PC-9 (cell line): ENCODE measurements around the gene ADAM19. TPM values are rescaled to one million over a fixed set of nuclear protein-coding genes. Genes with fewer than 3 reads are reported as not detected.

Source experiments
- BruUV-seq: library from RNA; stranded (reverse); fragments of 400-500 nt; replicated peaks from 2 replicates; lab custom pipeline; 2021; lab: Mats Ljungman, UMichigan
- CTCF ChIA-PET: fragments of 300-600 bp; sonication (Branson Sonifier 250); formaldehyde crosslinking; loops from one replicate; lab custom pipeline; 2022; ENCODE audit warnings: antibody characterized with exemption; lab: Charles Lee
- POLR2A ChIA-PET: fragments of 300-600 bp; sonication (Branson Sonifier 250); formaldehyde crosslinking; loops from one replicate; lab custom pipeline; 2022; ENCODE audit warnings: antibody characterized with exemption; ENCODE audit not compliant: unreplicated experiment; lab: Charles Lee
- DNase-seq, 2 experiments: peaks; one replicate each; pipeline versions ENCODE4 v3.0.0 to v3.0.0-alpha.2; 2015 to 2022; ENCODE audit warnings: mixed read lengths in 1 of 2
- H2AFZ ChIP-seq: fragments of 200-600 bp; sonication (generic); 2 replicates; pipeline ENCODE4 v1.8.1; 2017; ENCODE audit warnings: antibody characterized with exemption
- H3F3A ChIP-seq: fragments of 200-600 bp; sonication (generic); 2 replicates; pipeline ENCODE4 v1.8.1; 2017; ENCODE audit warnings: antibody characterized with exemption, mild to moderate bottlenecking, low read depth; ENCODE audit not compliant: insufficient read depth
- H3K27ac ChIP-seq: fragments of 200-600 bp; sonication (generic); 2 replicates; pipeline ENCODE4 v1.6.1; 2016; ENCODE audit warnings: mixed run types
- H3K27me3 ChIP-seq: fragments of 200-600 bp; sonication (generic); 2 replicates; pipeline ENCODE4 v1.6.1; 2016; ENCODE audit warnings: low read depth, mixed run types; ENCODE audit not compliant: insufficient read depth
- H3K36me3 ChIP-seq: fragments of 200-600 bp; sonication (generic); 2 replicates; pipeline ENCODE4 v1.6.1; 2016; ENCODE audit warnings: low read depth, mixed run types
- H3K4me1 ChIP-seq: fragments of 200-600 bp; sonication (generic); replicated peaks from 2 replicates; pipeline ENCODE4 v1.6.1; 2016; ENCODE audit warnings: mixed run types; ENCODE audit not compliant: insufficient read depth
- H3K4me2 ChIP-seq: fragments of 200-600 bp; sonication (generic); 2 replicates; pipeline ENCODE4 v1.6.1; 2017; ENCODE audit warnings: mixed run types
- H3K4me3 ChIP-seq: fragments of 200-600 bp; sonication (generic); 2 replicates; pipeline ENCODE4 v1.6.1; 2016; ENCODE audit warnings: mixed run types
- H3K79me2 ChIP-seq: fragments of 200-600 bp; sonication (generic); 2 replicates; pipeline ENCODE4 v1.6.1; 2017; ENCODE audit warnings: low read depth, mixed run types
- H3K9me2 ChIP-seq: fragments of 200-600 bp; sonication (generic); 2 replicates; pipeline ENCODE4 v1.8.1; 2017; ENCODE audit warnings: mild to moderate bottlenecking; ENCODE audit not compliant: insufficient read depth
- H3K9me3 ChIP-seq: fragments of 200-600 bp; sonication (generic); 2 replicates; pipeline ENCODE4 v1.8.1; 2016; ENCODE audit warnings: low read depth; ENCODE audit not compliant: insufficient read depth
- H4K20me1 ChIP-seq: fragments of 200-600 bp; sonication (generic); 2 replicates; pipeline ENCODE4 v1.8.1; 2017; ENCODE audit not compliant: insufficient read depth
- EZH2 ChIP-seq: fragments of 200-600 bp; sonication (generic); IDR thresholded peaks from 2 replicates; pipeline ENCODE4 v1.8.0; 2017; ENCODE audit warnings: antibody characterized with exemption, low read depth
- intact Hi-C: fragments of 100-400 bp; cut with micrococcal nuclease; formaldehyde crosslinking; loops from one replicate; pipeline ENCODE4 v1.10.0; 2022; ENCODE audit not compliant: unreplicated experiment
- total RNA-seq: library from RNA; stranded (reverse); gene quantifications from 2 replicates; pipeline ENCODE4 v1.2.3, GENCODE V29; 2021
- TF ChIP-seq, protein P1 (sequence below): fragments of 200-600 bp; sonication (generic); conservative IDR thresholded peaks from 2 replicates; pipeline ENCODE4 v1.6.1; 2017; ENCODE audit warnings: mixed run types, antibody characterized with exemption, mild to moderate bottlenecking, moderate library complexity

ADAM19 gene
- total RNA-seq, 1 experiment from 2014 or later = 7.6 TPM

DNA sequence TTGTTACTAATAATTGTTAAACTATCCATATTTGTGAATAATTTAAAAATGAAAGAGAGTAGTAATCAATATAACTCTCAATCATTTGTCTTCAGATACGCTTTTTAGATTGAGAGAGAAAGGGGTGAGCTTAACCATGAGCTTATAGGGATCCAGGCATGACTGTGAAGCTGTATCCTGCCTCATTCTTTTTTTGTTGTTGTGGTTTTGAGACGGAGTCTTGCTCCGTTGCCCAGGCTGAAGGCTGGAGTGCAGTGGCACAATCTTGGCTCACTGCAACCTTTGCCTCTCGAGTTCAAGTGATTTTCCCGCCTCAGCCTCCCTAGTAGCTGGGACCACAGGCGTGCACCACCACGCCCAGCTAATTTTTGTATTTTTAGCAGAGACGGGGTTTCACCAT is 71.5 kb downstream of the ADAM19 start:
- Histone ChIP-seq H3K27me3 (no peaks in the 10 kb centered on the region), H3K4me2 (no peak overlapping the region), H3K79me2 (no peaks in the 10 kb centered on the region), H3K9me2 (no peaks in the 10 kb centered on the region), H3K4me1 (0 out of 2 replicates have a peak, but pooled peaks cover 5% of the 10 kb centered on the region), H2AFZ (no peak overlapping the region), H3K4me3 (no peak overlapping the region), H4K20me1 (no peaks in the 10 kb centered on the region), H3K9me3 (no peaks in the 10 kb centered on the region), H3K36me3 (no peaks in the 10 kb centered on the region), H3F3A (no peaks in the 10 kb centered on the region), H3K27ac (no peak overlapping the region)
- BruUV-seq = no TSS peak
- no peak for TF ChIP-seq EZH2
- TF ChIP-seq, protein P1, sequence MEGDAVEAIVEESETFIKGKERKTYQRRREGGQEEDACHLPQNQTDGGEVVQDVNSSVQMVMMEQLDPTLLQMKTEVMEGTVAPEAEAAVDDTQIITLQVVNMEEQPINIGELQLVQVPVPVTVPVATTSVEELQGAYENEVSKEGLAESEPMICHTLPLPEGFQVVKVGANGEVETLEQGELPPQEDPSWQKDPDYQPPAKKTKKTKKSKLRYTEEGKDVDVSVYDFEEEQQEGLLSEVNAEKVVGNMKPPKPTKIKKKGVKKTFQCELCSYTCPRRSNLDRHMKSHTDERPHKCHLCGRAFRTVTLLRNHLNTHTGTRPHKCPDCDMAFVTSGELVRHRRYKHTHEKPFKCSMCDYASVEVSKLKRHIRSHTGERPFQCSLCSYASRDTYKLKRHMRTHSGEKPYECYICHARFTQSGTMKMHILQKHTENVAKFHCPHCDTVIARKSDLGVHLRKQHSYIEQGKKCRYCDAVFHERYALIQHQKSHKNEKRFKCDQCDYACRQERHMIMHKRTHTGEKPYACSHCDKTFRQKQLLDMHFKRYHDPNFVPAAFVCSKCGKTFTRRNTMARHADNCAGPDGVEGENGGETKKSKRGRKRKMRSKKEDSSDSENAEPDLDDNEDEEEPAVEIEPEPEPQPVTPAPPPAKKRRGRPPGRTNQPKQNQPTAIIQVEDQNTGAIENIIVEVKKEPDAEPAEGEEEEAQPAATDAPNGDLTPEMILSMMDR = no peak
- ChIA-PET CTCF (no interaction called here), POLR2A (no interaction called here)
- intact Hi-C loops = no loop called here
- DNase-seq = no peak

DNA sequence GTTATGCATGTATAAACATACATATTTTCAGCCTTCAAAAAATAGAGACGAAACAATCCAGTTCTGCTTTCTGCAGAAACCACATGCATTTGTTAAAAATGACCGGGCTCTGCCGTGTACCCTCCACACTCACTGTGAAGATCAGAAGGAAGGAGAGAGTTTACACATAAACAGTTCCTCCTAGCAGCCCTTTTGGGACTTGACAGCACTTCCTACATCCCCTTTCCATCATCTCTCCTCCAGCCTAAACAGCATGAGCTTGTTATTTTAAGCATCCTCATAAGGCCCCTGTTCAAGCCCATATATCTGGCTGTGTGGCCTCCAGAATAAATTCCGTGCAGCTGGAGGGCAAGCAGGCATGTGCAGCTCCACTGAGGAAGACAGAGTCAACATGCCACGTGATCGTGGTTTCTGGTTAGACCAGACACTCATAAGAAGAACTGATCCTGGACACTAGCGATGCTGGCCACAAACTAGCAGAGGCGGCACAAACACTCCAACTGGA is 73.4 kb downstream of the ADAM19 start:
- no peak overlapping the region for H3K27ac ChIP-seq
- H2AFZ ChIP-seq = no peak overlapping the region
- H3K9me3 ChIP-seq = no peaks in the 10 kb centered on the region
- no peaks in the 10 kb centered on the region for H3K79me2 ChIP-seq
- no peaks in the 10 kb centered on the region for H3K36me3 ChIP-seq
- ChIA-PET POLR2A (no interaction called here), CTCF (no interaction called here)
- no peaks in the 10 kb centered on the region for H4K20me1 ChIP-seq
- TF ChIP-seq, protein P1 = no peak
- TF ChIP-seq EZH2 = no peak
- no peaks in the 10 kb centered on the region for H3F3A ChIP-seq
- no peaks in the 10 kb centered on the region for H3K27me3 ChIP-seq
- no TSS peak for BruUV-seq
- H3K4me2 ChIP-seq = no peak overlapping the region
- intact Hi-C loops = no loop called here
- DNase-seq = no peak
- H3K9me2 ChIP-seq = no peaks in the 10 kb centered on the region
- H3K4me3 ChIP-seq = no peak overlapping the region
- no peaks in the 10 kb centered on the region for H3K4me1 ChIP-seq

DNA sequence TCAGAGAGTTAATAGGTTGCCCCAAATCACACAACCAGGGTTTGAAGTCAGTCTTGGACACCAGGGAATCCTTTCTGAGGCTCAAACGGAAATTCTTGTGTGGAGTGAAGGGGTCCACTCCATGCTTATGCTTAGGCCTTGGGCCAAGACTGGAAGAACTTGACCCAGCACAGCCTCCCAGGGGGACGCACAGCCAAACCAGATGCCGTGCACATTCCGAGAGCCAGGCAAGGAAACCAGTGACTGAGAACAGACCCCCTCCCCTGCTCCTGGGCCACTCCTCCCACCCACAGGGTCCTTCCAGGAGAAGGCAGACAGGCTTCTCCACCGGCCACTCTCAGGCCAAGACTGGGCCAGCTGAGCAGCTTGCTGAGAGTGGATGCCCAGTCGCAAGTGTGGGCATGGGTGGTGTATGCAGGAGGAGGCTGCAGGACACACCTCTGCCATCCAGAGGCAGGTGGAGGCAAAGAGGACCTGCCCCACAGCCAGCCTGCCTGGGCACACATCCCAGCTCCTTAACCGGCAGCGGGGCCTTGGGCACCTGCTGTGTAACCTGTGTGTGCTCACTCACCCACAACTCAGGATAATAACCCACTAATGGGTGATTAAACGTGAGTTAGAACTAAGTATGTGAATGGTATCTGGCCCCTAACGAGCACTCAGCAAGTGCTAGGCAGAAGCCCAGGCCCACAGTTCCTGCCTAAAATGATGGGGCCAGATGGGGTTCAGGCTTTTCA is 77.5 kb downstream of the ADAM19 start:
- no peaks in the 10 kb centered on the region for H3K36me3 ChIP-seq
- CTCF ChIA-PET = no interaction called here
- intact Hi-C loops = no loop called here

More for the DNA sequence above, 77.5 kb downstream of the ADAM19 start:
- Histone ChIP-seq H2AFZ (no peak overlapping the region), H3K79me2 (no peaks in the 10 kb centered on the region), H3K9me3 (no peaks in the 10 kb centered on the region), H3K27me3 (no peaks in the 10 kb centered on the region), H3K9me2 (no peaks in the 10 kb centered on the region), H3F3A (no peaks in the 10 kb centered on the region), H3K4me1 (no peaks in the 10 kb centered on the region), H3K27ac (no peak overlapping the region), H3K4me2 (no peak overlapping the region), H3K4me3 (no peak overlapping the region), H4K20me1 (no peaks in the 10 kb centered on the region)
- no peak for DNase-seq
- BruUV-seq = no TSS peak
- TF ChIP-seq EZH2 = no peak
- TF ChIP-seq, protein P1 = no peak
- POLR2A ChIA-PET = no interaction called here
